Activated CD8-positive, alpha-beta memory T cell treated with anti-CD3 and anti-CD28 coated beads, Interleukin-2, amount 50 U/mL, for 24 hours (primary cell): ENCODE measurements around the gene PRR9.
"Not testable (repeated sequence)": the region's sequence is repeated elsewhere in the genome, so short reads cannot be mapped to it uniquely, and the experiment has no call there.

ENCODE experiments used
- DNase-seq: peaks from one replicate; pipeline ENCODE4 v3.0.0-alpha.2; 2020; ENCODE audit errors: extremely low read depth

The PRR9 gene

DNA sequence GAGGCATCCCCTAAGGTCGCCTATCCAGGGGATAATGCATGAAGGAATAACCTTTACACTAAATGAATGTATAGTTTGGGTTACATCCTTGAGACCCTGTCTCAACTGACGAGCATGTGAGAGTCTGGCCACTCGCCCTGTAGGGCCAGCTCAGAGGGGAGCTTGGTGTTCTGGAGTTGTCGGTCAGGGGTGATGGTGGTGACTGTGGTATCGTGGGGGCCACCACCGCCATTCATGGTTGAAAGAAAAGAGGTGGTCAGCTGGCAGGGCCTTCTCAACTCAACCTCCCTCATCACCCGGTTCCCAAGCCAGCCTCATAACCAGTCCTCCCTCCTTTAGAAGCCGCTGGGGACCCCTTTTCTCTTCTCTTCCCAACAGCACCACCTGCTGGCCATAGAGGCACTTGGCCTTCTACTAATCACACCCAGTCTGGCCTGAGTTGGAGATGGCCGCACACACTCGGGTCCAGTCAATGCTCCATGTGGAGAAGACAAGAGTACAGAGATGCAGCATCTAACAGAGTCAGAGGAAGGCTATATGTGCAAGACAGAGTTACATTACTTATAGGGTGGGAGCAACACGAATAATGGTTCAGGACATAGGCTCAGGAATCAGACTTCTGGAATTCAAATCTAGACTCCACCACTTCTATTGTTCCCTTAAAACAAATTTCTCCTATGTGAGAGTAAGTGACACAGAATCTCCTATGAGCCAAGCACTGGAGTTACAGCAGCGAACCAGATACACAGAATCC, 11.9 kb downstream of the PRR9 start:
- DNase-seq: not testable (repeated sequence)

DNA sequence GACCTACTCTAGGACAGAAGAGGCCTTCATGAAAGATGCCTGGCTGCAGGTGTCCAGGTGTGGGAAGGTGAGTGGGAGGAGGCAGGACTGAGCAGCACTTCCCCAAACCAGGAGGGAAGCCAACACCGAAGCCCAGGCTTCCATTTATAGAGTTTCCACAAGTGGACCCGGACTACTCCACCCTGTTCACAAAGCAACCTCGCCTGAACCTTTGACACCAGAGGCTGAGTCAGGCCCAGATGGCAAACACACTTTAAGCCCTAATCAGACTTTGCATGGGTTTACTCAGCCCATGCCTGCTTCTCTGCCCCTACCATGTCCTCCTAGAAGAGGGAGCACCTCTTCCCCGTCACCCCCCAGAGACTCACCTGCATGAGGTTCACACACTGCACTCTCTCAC, 14.0 kb downstream of the PRR9 start:
- no peak for DNase-seq

DNA sequence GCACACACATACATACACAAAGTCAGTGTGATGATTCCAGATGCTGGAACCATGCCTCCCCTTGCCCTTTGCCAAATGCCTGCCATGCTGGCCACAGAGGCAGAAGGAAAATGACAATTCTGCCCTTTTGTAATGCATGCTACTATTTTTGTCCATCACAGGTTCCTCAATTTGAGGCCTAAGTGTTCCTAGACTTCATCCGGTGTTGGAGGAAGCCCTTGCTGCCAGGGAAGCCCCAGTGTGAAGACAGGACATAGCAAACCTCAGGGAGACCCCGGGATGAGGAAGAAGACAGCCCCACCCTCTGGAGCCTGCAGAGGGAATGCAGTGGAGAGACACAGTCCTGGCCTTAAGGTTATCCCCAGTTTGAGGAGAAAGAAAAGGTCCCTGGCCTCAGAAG, 14.4 kb downstream of the PRR9 start:
- no peak for DNase-seq

DNA sequence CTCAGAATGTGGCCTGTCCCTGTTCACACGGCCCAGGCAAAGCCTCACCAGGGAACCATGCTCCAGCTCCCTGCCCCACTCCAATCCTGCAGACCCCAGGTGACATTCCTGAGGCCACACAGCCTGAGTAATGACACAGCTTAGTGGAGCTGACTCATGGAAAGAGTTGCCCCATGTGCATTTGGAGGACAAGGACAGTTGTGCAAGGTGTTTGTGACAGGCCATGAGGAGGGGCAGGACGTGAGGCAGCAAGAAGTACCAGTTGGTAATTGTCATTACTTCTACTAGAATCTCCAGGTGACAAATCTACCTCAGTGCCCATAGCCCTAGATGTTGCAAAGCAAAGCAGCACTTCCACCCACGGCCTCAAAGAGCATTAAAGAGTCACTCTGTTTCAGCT, 15.2 kb downstream of the PRR9 start:
- no peak for DNase-seq

DNA sequence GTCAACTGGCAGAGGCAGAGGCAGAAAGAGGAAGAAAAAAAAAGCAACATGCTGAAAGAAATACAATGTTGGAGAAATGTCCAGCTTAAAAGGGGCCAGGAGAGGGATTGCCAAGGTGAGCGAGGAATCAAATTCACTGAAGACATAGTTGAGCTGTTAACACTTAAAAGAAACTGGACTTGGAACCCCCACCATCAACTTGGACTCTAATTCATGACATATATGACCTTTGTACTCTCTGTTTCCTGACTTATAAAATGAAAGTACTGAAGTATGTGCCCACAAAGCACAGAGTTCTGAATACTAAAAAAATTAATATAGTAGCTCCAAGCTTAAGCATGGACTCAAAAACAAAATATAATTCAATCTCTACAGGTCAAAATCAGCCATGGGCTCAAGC, 16.1 kb downstream of the PRR9 start:
- no peak for DNase-seq

DNA sequence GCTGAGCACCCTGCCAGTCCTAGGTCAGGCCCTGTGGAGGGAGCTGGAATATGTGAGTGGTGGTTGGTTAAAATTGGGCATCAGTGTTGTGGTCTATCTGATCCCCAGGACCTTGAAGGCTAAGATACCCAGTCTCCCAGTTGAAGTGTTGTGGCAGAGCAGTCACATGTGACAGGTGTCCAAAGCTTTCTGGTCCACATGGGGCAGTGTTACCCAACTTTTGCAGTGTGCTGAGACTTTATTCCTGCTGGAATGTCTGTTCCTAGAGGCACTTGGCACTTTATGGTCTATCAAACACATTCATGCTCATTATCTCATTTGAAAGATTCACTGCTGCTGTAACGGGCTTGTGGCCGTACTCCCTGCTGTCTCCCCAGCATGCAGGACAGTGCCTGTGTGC, 21.1 kb downstream of the PRR9 start:
- DNase-seq: no peak

DNA sequence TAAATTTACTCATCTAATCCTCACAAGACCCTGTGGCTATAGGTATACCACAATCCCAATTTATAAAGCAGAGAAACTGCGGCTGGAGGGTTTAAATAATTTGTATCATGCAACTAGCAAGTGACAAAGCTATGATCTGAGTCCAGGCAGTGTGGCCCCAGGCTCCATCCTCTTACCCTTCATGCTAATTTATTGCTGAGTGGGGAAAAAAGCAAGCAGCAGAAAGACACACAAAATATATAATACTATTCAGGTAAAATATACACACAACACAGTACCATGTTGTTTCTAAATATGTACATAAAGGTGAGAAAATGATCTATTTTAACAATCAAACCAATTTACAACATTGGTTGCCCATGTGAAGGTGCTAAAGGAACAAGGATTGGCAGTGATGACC, 24.8 kb downstream of the PRR9 start:
- no peak for DNase-seq

DNA sequence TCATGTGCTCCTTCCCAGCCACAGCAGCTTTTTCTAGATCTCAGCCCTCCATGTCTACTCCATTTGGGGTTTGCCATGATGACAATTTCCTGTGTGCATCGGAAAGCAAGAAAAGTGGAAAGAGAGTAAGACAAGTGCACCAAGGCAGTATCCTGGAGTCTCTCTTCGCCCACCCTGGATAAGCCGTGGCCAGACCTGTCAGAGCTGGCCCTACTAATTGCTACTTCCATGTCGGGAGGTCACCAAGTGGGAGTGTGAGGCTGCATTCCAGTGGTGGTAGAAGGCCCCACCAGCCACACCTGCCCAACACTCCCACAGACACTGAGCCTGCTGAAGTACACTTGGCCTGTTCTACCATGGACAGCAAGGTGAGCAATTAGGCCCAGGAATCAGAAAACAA, 28.1 kb downstream of the PRR9 start:
- DNase-seq: no peak

DNA sequence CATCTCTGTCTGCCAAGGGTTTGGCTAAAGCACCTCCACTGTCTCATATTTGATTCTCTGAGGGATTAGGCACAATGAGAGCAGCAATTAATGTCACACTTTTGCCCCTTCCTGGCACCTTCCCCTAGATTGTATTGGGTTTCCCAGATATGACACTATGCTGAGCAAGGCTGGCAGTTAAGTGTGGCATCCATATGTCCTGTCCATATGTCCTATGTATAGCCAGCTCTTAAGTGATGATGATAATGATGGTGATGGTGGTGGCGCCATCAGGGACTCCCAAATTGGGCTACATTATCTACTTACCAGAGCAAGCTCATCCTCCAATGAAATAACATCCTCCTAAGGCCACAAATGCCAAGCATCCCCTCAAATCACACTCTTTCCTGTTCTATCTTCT, 28.6 kb downstream of the PRR9 start:
- DNase-seq: no peak

DNA sequence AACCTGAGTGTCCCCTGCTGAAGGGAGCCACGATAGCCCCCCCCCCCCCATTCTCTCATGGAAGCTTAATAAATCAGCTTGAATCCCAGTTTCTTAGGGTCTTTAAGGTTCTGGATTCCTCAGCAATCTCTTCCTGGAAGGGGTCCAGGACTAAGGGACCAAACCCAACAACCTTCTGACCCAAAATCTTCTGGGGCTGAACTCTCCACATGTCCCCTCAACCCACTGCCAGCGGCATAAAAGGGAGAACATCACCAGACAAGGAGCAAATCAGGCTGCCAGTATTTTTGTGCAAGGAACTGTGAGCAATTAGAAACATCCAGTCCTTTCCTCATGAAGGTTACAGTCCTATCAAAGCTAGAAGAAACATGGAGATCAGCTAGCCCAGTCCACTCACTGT, 29.4 kb downstream of the PRR9 start:
- DNase-seq: no peak

DNA sequence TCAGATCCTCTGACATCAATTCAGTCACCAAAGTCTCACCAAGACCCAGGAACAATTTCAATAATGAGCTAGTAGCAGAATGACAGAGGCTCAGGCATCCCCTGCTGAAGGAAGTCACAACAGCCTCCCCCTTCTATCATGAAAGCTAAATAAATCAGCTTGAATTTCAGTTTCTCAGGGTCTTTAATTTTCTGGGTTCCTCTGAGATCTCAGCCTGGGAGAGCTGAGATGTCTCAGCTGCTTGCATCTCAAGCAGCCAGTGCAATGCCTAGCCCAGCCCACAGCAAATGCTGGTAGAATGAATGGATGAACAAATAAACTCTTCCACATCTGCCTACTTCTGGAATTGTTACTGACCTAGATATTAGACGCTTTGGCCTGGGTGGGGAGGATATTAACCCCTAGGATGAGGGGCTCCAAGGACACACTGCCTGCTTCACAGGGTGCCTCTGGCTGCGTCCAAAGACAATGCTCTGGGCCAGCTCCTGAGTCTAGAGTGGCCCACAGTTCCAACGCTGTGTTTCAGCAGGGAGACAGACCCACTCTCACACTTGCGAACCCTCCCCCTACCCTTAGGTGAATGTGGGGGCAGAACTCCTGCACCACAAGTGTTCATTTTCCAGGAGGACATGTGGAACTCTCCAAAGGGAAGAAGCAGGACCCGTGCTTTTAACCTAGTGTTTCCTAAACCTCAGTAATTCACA, 30.9 kb downstream of the PRR9 start:
- DNase-seq: no peak

DNA sequence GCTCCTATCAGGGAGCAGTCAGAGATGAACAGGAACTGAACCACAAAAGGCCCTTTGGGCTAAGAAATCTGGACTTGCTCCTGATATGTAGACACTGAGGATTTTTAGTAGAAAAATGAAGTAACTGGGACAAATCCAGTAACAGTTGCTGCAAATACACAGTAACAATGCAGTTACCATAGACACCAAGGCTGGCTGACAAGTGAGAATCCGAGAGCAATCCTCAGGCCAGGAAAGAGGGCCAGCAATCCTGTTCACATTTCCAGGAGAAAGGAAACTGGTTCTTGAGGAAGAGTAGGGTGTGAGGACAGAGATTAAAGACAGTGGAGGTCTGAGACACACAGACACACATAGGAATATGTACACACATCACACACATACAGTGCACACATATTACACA, 32.8 kb downstream of the PRR9 start:
- DNase-seq: no peak

DNA sequence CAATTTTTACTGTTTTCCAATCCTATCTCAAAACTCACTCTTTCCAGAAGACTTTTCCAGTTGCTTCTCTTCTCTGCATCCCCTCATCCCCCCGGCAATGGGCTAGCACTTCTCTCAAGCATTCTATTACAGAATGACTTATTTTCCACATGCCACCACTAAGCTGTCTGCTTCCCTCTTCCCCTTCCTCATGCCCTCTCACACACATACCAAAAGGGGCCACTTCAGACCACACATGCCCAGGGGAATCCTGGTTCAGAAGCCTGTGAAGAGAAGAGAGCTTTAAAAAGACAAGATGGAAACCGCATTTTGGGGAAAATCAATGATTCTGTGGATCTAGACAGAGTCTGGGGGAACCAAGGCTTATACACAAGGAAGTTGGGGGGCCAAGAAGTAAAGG, 33.7 kb downstream of the PRR9 start:
- DNase-seq: no peak

DNA sequence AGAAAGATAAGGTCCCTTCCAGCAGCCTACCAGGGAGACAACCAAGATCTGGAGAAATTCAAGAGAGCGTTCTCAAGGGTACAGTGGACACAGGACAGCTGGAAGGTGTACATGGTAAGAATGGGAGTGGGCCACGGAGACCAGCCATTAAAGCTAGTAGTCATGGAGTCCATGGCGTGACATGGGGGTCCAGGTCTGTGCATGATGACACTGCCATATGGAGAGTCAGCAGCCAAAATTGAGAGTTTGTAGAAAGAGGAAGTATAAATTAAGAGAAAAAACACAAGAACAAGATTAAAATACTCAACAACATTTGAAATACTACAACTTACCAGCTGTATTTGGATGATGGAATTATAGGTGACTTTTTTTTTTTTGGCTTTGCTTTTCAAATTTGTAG, 34.2 kb downstream of the PRR9 start:
- DNase-seq: no peak

DNA sequence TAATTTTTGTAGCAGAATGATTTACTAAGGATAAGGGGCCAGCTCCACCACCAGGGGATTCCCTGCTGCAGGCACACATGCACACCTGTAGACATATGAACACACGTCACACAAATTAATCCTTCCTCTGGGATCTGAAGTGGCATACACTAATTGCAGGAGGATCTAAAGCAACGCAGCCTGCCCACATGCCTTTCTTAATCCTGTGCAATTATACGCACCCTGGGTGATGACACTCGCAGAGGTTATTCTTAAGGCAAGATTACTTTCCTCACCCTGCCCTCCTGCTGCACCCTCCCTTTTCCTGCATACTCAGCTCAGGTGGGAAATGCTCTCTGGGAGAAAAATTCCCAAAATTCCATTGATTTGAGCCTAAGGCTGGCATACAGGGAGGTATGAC, 34.6 kb downstream of the PRR9 start:
- no peak for DNase-seq

DNA sequence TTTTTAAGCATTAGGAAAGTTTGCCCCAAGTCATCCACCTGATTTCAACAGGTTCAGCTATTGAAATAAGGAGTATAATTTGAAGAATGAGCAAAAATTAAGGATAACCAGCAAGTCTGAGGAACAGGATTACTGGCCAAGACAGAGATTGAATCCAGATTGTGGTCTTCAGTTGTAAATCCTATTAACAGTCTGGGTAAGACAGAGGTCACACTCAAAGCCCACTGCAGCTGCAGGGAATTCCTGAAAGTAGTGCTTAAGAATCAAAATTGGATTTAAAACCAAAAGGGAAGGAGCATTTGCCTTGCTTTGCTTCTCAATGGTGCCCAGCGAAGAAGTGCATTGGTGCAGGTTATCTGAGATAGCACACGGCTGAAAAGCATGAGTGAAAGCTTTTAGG, 35.7 kb downstream of the PRR9 start:
- DNase-seq: no peak

DNA sequence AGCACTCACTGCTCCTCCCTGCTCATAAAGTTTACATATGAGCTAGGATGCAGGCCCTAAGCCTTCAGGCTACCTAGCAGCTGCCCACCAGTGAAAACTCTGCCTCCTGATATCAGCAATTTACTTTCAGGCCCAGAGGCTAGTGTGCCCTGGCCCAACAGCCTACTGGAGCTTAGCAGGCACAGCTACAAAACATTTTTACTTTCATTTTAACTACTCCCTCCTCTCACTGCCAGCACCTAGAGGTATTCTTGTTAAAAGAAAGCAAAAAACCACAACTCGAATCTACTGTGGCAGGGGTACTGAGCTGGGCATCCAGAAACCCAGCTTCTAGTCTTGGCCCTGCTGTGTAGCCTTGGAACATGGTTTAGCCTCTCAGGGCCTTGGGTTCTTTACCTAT, 36.3 kb downstream of the PRR9 start:
- DNase-seq: no peak

DNA sequence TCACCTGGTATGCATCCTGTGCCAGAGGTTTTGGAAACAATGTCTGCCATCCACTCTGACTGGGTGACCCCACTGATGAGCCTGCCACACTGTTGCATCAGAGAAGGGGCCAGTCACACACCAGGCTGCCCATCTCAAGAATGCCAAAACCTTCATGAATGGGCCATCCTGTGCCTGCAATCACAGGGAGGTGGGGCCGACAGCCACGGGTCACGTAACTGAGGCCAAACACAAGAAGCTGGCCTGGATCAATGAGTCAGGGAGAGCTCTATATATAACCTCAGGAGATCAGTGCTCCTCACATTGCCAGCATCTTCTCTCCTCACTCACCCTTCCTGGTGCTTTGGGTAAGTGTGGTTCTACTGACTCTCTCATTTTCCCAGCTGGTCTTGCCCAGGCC, 42.0 kb downstream of the PRR9 start, which contains the start of gene LORICRIN:
Gene LORICRIN (plus strand): TSS at position 301 of the 400 bp plus-strand sequence. CDS start 1,263 bp downstream, outside the sequence.
- no peak for DNase-seq

DNA sequence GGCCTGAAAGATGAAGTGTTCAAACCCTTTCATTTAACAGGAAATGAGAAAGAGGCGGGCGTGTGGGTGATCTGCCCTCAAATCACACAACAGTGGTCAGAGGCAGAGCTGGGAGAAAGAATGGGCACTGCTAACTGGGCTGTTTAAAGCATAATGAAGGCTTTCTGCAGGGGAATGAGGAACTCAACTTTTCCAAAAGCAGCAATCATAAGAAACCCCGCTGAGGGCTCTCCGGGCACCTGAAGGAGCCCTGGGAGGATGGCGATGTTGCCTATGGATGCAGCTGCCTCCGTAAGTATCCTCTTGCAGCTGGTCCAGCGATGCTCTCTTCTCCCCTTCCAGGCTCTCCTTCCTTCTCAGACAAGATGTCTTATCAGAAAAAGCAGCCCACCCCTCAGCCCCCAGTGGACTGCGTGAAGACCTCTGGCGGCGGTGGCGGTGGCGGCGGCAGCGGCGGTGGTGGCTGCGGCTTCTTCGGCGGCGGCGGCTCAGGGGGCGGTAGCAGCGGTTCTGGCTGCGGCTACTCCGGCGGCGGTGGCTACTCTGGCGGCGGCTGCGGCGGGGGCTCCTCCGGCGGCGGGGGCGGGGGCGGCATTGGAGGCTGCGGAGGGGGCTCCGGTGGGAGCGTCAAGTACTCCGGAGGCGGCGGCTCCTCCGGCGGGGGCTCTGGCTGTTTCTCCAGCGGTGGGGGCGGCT, 43.3 kb downstream of the PRR9 start:
- no peak for DNase-seq

DNA sequence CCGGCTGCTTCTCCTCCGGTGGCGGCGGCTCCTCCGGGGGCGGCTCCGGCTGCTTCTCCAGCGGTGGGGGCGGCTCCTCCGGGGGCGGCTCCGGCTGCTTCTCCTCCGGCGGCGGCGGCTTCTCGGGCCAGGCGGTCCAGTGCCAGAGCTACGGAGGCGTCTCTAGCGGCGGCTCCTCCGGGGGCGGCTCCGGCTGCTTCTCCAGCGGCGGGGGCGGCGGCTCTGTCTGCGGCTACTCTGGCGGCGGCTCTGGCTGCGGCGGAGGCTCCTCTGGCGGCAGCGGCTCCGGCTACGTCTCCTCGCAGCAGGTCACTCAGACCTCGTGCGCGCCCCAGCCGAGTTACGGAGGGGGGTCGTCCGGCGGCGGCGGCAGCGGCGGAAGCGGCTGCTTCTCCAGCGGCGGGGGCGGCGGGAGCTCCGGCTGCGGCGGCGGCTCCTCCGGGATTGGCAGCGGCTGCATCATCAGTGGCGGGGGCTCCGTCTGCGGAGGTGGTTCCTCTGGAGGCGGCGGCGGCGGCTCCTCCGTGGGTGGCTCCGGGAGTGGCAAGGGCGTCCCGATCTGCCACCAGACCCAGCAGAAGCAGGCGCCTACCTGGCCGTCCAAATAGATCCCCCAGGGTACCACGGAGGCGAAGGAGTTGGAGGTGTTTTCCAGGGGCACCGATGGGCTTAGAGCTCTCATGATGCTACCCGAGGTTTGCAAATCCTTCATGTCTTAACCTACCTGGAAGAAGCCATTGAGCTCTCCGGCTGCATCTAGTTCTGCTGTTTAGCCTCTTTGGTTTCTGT, 44.1 kb downstream of the PRR9 start:
- no peak for DNase-seq

DNA sequence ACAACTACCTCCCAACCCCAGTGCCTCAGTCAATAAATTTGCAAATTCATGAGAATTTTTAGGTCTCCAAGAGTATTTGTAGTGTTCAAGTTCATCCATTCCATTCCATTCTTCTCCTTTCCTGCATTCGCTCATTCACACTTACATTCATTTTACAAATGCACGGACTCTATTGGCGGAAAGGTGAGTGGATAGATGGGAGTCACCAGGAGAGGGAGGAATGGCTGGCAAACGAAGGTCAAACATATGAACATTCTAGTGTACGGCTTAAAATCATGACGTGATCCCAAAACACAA, 44.6 kb downstream of the PRR9 start:
- no peak for DNase-seq

DNA sequence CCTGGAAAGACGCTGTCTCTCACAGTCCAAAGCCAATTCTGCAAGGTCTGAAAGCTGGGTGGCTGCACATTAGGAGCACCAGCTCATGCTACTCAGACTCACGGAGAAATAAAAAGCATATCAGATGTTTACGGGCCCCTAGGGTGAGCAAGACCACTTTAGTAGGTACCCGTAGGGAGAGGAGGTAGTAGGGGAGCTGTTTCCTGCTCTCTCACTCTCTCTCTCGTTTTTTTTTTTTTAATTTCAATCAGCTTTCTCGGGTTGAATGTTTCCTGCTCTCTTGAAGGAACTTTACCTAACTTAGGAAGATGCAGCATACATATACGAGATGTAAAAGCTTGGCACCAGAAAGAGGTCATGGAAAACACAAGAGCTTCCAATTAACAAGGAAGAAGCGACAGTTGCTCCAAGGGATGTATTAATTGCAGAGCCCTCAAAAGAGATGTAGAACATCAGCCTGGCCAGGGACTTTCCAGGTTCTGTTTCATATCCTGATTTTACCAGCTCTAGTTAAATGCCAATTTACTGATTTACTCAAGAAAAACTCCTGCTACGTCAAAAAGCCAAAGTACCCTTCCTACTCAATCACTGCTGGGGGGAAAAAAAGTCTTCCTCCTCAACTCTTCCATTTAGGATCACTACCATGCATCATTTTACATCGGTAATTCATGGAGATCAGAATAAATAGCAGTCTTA, 45.2 kb downstream of the PRR9 start:
- no peak for DNase-seq
